Caco-2 (cell line): ENCODE data around the gene LYPD5. TPM values are rescaled to one million over a fixed set of nuclear protein-coding genes. Genes with fewer than 3 reads are reported as not detected.

Experiments used
- BruUV-seq: library from RNA; stranded (reverse); fragments of 400-500 nt; replicated peaks from 2 replicates; lab custom pipeline; 2021; lab: Mats Ljungman, UMichigan
- CTCF ChIA-PET: fragments of 300-600 bp; sonication (Branson Sonifier 250); formaldehyde crosslinking; loops from one replicate; lab custom pipeline; 2022; ENCODE audit warnings: antibody characterized with exemption; lab: Charles Lee
- POLR2A ChIA-PET: fragments of 300-600 bp; sonication (Branson Sonifier 250); formaldehyde crosslinking; loops from one replicate; lab custom pipeline; 2022; ENCODE audit warnings: antibody characterized with exemption; lab: Charles Lee
- DNase-seq, 2 experiments: peaks; one replicate each; pipeline versions ENCODE4 v3.0.0 to v3.0.0-alpha.2; 2020 to 2022
- H3K27me3 ChIP-seq: replicated peaks from 2 replicates; pipeline ENCODE4 v1.6.0; 2011; ENCODE audit warnings: low read length; ENCODE audit not compliant: control insufficient read depth, insufficient read depth
- H3K36me3 ChIP-seq: 2 replicates; pipeline ENCODE4 v1.5.1; 2011; ENCODE audit warnings: low read length; ENCODE audit not compliant: control insufficient read depth, insufficient read depth
- H3K4me1 ChIP-seq: fragments of 250-450 bp; sonication (Bioruptor Pico); 2 replicates; pipeline ENCODE4 v1.5.1; 2020; ENCODE audit warnings: mild to moderate bottlenecking
- H3K4me3 ChIP-seq: 2 replicates; pipeline ENCODE4 v1.5.1; 2011; ENCODE audit warnings: low read depth, mild to moderate bottlenecking, control low read depth, low read length
- H3K9me3 ChIP-seq: fragments of 250-450 bp; sonication (Bioruptor Pico); 2 replicates; pipeline ENCODE4 v1.5.1; 2020; ENCODE audit warnings: mild to moderate bottlenecking, moderate library complexity
- H3K27ac Mint-ChIP-seq: one replicate; pipeline ENCODE4 v1.8.0; 2022; ENCODE audit warnings: mixed read lengths; ENCODE audit not compliant: unreplicated experiment
- H3K27me3 Mint-ChIP-seq: one replicate; pipeline ENCODE4 v1.8.0; 2022; ENCODE audit warnings: mixed read lengths; ENCODE audit not compliant: insufficient read depth, unreplicated experiment
- H3K36me3 Mint-ChIP-seq: one replicate; pipeline ENCODE4 v1.8.0; 2022; ENCODE audit warnings: mild to moderate bottlenecking, mixed read lengths; ENCODE audit not compliant: insufficient read depth, unreplicated experiment
- H3K4me1 Mint-ChIP-seq: one replicate; pipeline ENCODE4 v1.8.0; 2022; ENCODE audit warnings: low read depth, mixed read lengths; ENCODE audit not compliant: unreplicated experiment
- H3K4me3 Mint-ChIP-seq: one replicate; pipeline ENCODE4 v1.8.0; 2022; ENCODE audit warnings: mild to moderate bottlenecking, moderate library complexity, mixed read lengths; ENCODE audit not compliant: unreplicated experiment
- H3K9me3 Mint-ChIP-seq: one replicate; pipeline ENCODE4 v1.8.0; 2022; ENCODE audit warnings: mixed read lengths; ENCODE audit not compliant: unreplicated experiment
- CTCF ChIP-seq, 2 experiments: fragments of 200-600 bp in 1 of 2; IDR thresholded peaks; 1 replicate in 1 of 2; 2 replicates in 1 of 2; pipeline versions ENCODE4 v1.5.1 to v1.8.0; 2011 to 2022; ENCODE audit warnings: antibody characterized with exemption in 1 of 2, control low read depth in 1 of 2, inconsistent platforms in 1 of 2, low read depth in 1 of 2, low read length in 1 of 2, mild to moderate bottlenecking in 1 of 2, moderate library complexity in 1 of 2; ENCODE audit not compliant: insufficient read depth in 1 of 2, severe bottlenecking in 1 of 2, unreplicated experiment in 1 of 2
- intact Hi-C: fragments of 100-400 bp; cut with micrococcal nuclease; formaldehyde crosslinking; loops from one replicate; pipeline ENCODE4 v1.10.0; 2022; ENCODE audit not compliant: unreplicated experiment
- total RNA-seq: library from RNA; stranded (reverse); gene quantifications from 2 replicates; pipeline ENCODE4 v1.2.3, GENCODE V29; 2022

LYPD5 gene
- total RNA-seq, 1 experiment from 2014 or later = 0.95 TPM

GRCh38 chr19:43749898-43750297 is 52.3 kb downstream of the LYPD5 start:
- intact Hi-C loops = no loop called here
- peaks cover 49% of the 10 kb centered on the region for H3K36me3 Mint-ChIP-seq
- H3K27ac Mint-ChIP-seq = no peak overlapping the region
- Histone ChIP-seq H3K4me1 (no peaks in the 10 kb centered on the region), H3K4me3 (no peak overlapping the region), H3K27me3 (no peaks in the 10 kb centered on the region), H3K36me3 (peaks cover 2% of the 10 kb centered on the region), H3K9me3 (no peaks in the 10 kb centered on the region)
- H3K27me3 Mint-ChIP-seq = no peaks in the 10 kb centered on the region
- no peak for TF ChIP-seq CTCF (IDR thresholded peaks at IDR 0.05; ENCODE audit: insufficient read depth in 1 of 2, low read depth in 1 of 2, low read length in 1 of 2, severe bottlenecking in 1 of 2, unreplicated experiment in 1 of 2)
- no peak overlapping the region for H3K4me3 Mint-ChIP-seq
- H3K9me3 Mint-ChIP-seq = no peaks in the 10 kb centered on the region
- ChIA-PET CTCF (no interaction called here), POLR2A (interaction anchor here (1.1 kb wide), 1 partner anchor 345 kb away, joined by 3 read pairs; no protein-coding TSS in a partner anchor)
- BruUV-seq = no TSS peak
- DNase-seq = no peak
- peaks cover 18% of the 10 kb centered on the region for H3K4me1 Mint-ChIP-seq

- peaks cover 42% of the 10 kb centered on the region for H3K36me3 Mint-ChIP-seq
- no peak overlapping the region for H3K27ac Mint-ChIP-seq
- H3K36me3 ChIP-seq = peaks cover 2% of the 10 kb centered on the region
Observed at GRCh38 chr19:43749152-43749551, 53.1 kb downstream of the LYPD5 start.

GRCh38 chr19:43748685-43749084 is 53.6 kb downstream of the LYPD5 start:
- Histone ChIP-seq H3K36me3 (peaks cover 2% of the 10 kb centered on the region), H3K27me3 (no peaks in the 10 kb centered on the region), H3K4me3 (no peak overlapping the region), H3K9me3 (no peaks in the 10 kb centered on the region), H3K4me1 (no peaks in the 10 kb centered on the region)
- Mint-ChIP-seq H3K9me3 (no peaks in the 10 kb centered on the region), H3K4me1 (peaks cover 18% of the 10 kb centered on the region), H3K27ac (no peak overlapping the region), H3K27me3 (no peaks in the 10 kb centered on the region), H3K4me3 (no peak overlapping the region), H3K36me3 (peaks cover 45% of the 10 kb centered on the region)
- CTCF ChIA-PET = no interaction called here
- no peak for DNase-seq
- no TSS peak for BruUV-seq
- POLR2A ChIA-PET = no interaction called here
- intact Hi-C loops = no loop called here
- TF ChIP-seq CTCF (IDR thresholded peaks at IDR 0.05; ENCODE audit: insufficient read depth in 1 of 2, low read depth in 1 of 2, low read length in 1 of 2, severe bottlenecking in 1 of 2, unreplicated experiment in 1 of 2) = no peak

More at GRCh38 chr19:43749152-43749551, 53.1 kb downstream of the LYPD5 start:
- intact Hi-C loops = no loop called here
- Mint-ChIP-seq H3K4me3 (no peak overlapping the region), H3K27me3 (no peaks in the 10 kb centered on the region), H3K9me3 (no peaks in the 10 kb centered on the region), H3K4me1 (peaks cover 18% of the 10 kb centered on the region)
- H3K4me1 ChIP-seq = no peaks in the 10 kb centered on the region
- H3K4me3 ChIP-seq = no peak overlapping the region
- BruUV-seq = no TSS peak
- DNase-seq = no peak
- CTCF ChIA-PET = no interaction called here
- H3K9me3 ChIP-seq = no peaks in the 10 kb centered on the region
- TF ChIP-seq CTCF (IDR thresholded peaks at IDR 0.05; ENCODE audit: insufficient read depth in 1 of 2, low read depth in 1 of 2, low read length in 1 of 2, severe bottlenecking in 1 of 2, unreplicated experiment in 1 of 2) = no peak
- POLR2A ChIA-PET = interaction anchor here (1.1 kb wide), 1 partner anchor 346 kb away, joined by 3 read pairs; no protein-coding TSS in a partner anchor
- no peaks in the 10 kb centered on the region for H3K27me3 ChIP-seq
